GM13976 (cell line): ENCODE measurements around the gene TNXB.

Experiments
- DNase-seq: peaks from one replicate; pipeline ENCODE4 v3.0.0; 2012; ENCODE audit warnings: low spot score
- CTCF ChIP-seq: IDR thresholded peaks from 2 replicates; pipeline ENCODE4 v1.5.1; 2012; ENCODE audit warnings: borderline replicate concordance, mild to moderate bottlenecking; ENCODE audit not compliant: insufficient read depth; ENCODE audit errors: extremely low read depth, missing control alignments, control extremely low read depth
- in situ Hi-C: fragments of 300-500 bp; cut with MboI; formaldehyde crosslinking; loops from one replicate; pipeline ENCODE4 v1.12.0; 2022; ENCODE audit warnings: low sequenced_read_pairs, mixed read lengths, inconsistent platforms; ENCODE audit not compliant: unreplicated experiment

Gene TNXB

GRCh38 chr6:32083812-32084768 is 25.0 kb downstream of the TNXB start:
- DNase-seq: no peak
- in situ Hi-C loops: no loop called here
- TF ChIP-seq CTCF: no peak

- no peak for DNase-seq
- in situ Hi-C loops: no loop called here
- TF ChIP-seq CTCF: no peak
These were observed 26.2 kb downstream of the TNXB start for GRCh38 chr6:32082935-32083334.

GRCh38 chr6:32082478-32082877 is 26.7 kb downstream of the TNXB start:
- in situ Hi-C loops: no loop called here
- no peak for DNase-seq
- TF ChIP-seq CTCF: no peak

GRCh38 chr6:32081168-32081990 is 27.8 kb downstream of the TNXB start:
- no peak for TF ChIP-seq CTCF
- in situ Hi-C loops: no loop called here
- no peak for DNase-seq

GRCh38 chr6:32079566-32080290 is 29.4 kb downstream of the TNXB start:
- in situ Hi-C loops: no loop called here
- TF ChIP-seq CTCF: no peak
- DNase-seq: no peak

GRCh38 chr6:32076321-32076809 is 32.8 kb downstream of the TNXB start:
- no peak for DNase-seq
- in situ Hi-C loops: no loop called here
- no peak for TF ChIP-seq CTCF
